AG10803 (cell line): ENCODE results near the gene MISP3.

Source experiments
- DNase-seq: peaks from one replicate; pipeline ENCODE4 v3.0.0; 2010; ENCODE audit warnings: low read depth
- H3K4me3 ChIP-seq: 2 replicates; pipeline ENCODE4 v1.5.1; 2011; ENCODE audit warnings: mild to moderate bottlenecking, low read length, control low read depth
- TF ChIP-seq, protein P1 (sequence below): conservative IDR thresholded peaks from 2 replicates; pipeline ENCODE4 v1.5.1; 2011; ENCODE audit warnings: mild to moderate bottlenecking, low read length, control low read depth, inconsistent platforms

MISP3 gene

DNA sequence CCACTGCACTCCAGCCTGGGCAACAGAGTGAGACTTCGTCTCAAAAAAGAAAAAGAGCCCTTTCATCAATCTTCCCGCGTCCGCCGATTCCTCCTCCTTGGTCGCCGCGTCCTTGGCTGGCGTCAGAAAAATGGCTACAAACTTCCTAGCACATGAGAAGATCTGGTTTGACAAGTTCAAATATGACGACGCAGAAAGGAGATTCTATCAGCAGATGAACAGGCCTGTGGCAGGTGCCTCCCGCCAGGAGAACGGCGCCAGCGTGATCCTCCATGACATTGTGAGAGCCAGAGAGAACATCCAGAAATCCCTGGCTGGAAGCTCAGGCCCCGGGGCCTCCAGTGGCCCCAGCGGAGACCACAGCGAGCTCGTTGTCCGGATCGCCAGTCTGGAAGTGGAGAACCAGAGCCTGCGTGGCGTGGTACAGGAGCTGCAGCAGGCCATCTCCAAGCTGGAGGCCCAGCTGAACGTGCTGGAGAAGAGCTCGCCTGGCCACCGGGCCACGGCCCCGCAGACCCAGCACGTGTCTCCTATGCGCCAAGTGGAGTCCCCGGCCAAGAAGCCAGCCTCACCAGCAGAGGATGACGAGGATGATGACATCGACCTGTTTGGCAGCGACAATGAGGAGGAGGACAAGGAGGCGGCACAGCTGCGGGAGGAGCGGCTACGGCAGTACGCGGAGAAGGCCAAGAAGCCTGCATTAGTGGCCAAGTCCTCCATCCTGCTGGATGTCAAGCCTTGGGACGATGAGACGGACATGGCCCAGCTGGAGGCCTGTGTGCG, 2.1 kb upstream of the MISP3 start:
- no peak for DNase-seq
- TF ChIP-seq, protein P1, sequence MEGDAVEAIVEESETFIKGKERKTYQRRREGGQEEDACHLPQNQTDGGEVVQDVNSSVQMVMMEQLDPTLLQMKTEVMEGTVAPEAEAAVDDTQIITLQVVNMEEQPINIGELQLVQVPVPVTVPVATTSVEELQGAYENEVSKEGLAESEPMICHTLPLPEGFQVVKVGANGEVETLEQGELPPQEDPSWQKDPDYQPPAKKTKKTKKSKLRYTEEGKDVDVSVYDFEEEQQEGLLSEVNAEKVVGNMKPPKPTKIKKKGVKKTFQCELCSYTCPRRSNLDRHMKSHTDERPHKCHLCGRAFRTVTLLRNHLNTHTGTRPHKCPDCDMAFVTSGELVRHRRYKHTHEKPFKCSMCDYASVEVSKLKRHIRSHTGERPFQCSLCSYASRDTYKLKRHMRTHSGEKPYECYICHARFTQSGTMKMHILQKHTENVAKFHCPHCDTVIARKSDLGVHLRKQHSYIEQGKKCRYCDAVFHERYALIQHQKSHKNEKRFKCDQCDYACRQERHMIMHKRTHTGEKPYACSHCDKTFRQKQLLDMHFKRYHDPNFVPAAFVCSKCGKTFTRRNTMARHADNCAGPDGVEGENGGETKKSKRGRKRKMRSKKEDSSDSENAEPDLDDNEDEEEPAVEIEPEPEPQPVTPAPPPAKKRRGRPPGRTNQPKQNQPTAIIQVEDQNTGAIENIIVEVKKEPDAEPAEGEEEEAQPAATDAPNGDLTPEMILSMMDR = no peak
- H3K4me3 ChIP-seq = no peak overlapping the region

DNA sequence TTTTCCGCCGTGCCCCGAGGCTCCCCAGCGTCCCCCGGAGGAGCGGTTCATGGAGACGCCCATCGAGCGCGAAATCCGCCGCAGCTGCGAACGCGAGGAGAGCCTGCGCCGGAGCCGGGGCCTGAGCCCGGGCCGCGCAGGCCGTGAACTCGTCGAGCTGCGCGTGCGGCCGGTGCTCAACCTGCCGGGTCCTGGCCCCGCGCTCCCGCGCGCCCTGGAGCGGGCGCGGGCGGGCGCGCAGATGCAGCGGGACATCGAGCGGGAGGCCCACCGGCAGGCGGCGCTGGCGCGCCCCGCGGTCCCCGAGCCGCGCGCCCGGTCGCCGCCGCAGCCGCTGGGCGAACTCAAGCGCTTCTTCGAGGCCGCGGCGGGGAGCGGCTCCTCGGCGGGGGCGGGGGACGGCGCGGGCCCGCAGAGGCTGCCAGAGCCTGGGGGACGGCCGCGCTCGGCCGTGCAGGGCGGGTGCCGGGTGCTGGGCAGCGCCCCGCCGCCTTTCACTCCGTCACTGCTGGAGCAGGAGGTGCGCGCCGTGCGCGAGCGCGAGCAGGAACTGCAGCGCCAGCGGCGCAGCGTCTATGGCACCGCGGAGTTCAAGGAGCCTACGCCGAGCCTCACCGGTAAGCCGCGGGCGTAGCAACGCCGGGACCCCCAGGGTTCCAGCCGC, 807 bp downstream of the MISP3 start:
- peak; percentile 79 for DNase-seq
- peak overlapping the region; percentile 73 for H3K4me3 ChIP-seq
- TF ChIP-seq, protein P1 = peak; percentile 19; the same call in 1 of the 2 replicates

- TF ChIP-seq, protein P1 = no peak
- no peak for DNase-seq
- peak overlapping the region; percentile 73 for H3K4me3 ChIP-seq
These were observed 1.6 kb downstream of the MISP3 start for GRCh38 chr19:14073925-14074838.

DNA sequence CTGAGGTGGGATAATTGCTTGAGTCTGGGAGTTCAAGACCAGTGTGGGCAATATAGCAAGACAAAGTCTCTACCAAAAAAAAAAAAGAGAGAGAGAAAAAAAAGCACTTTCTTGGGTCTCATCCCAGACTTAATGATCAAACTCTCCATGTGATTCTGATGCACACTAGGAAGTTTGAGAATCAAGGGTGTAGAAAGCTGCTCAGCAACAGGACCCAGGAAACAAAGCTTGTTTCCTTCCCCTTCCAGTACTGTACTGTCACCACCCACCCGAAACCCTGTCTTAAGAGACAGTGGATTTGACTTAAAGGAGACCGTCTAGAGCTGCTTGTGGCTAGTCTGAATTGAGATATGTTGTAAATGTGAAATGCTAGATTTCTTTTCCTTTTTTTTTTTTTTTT, 5.8 kb downstream of the MISP3 start:
- TF ChIP-seq, protein P1 = no peak
- DNase-seq = no peak
- H3K4me3 ChIP-seq = no peak overlapping the region

- TF ChIP-seq, protein P1 = no peak
- H3K4me3 ChIP-seq = peak overlapping the region; percentile 81
- peak; percentile 99 for DNase-seq
These were observed 8.6 kb downstream of the MISP3 start for GRCh38 chr19:14080887-14081796.
